ENCODE results near the gene SMYD3.

The SMYD3 gene

DNA sequence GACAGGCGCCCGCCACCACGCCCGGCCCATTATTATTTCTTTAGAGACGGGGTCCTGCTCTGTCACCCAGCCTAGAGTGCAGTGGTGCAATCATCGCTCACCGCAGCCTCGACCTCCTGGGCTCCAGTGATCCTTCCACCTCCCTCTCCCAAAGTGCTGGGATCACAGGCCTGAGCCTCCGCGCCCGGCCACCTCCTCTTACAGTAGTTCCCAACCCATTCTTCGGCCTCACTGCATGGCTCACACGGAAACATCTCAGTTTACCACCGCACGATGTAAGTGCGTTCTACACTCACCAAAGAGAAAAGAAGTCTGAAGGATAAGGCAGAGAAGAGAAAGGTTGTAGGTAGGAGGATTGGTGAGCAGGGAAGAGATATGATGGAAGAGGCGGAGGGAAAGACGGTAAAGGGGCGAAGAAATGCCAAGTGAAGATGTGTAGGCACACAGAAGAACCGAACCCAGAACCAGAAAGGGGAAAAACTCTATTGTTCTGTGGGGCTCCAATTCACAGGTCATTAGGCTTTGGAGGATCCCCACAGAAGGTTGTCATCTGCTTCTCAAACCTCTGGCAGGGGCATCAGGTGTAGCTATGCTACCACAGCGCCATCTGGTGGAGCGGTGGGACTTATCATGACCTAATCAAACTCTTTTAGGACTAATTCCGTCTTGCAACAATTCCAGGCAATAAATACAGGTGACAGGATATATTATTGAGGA lies 504.2 kb downstream of the SMYD3 start:
- Histone ChIP-seq H3K27me3 (replicated peaks; ENCODE audit: control insufficient read depth, insufficient read depth, low read length) (no peaks in the 10 kb centered on the region), H3K9ac (ENCODE audit: low read length) (no peak overlapping the region), H3K4me3 (ENCODE audit: low read length) (no peak overlapping the region), H3K4me1 (ENCODE audit: control insufficient read depth, insufficient read depth, low read length) (peaks cover 18% of the 10 kb centered on the region), H3K9me3 (ENCODE audit: control insufficient read depth, low read length) (no peaks in the 10 kb centered on the region), H3K36me3 (ENCODE audit: control insufficient read depth, insufficient read depth, low read length, severe bottlenecking) (no peaks in the 10 kb centered on the region)
- DNase-seq (ENCODE audit: low read depth), result peak; percentile 95

DNA sequence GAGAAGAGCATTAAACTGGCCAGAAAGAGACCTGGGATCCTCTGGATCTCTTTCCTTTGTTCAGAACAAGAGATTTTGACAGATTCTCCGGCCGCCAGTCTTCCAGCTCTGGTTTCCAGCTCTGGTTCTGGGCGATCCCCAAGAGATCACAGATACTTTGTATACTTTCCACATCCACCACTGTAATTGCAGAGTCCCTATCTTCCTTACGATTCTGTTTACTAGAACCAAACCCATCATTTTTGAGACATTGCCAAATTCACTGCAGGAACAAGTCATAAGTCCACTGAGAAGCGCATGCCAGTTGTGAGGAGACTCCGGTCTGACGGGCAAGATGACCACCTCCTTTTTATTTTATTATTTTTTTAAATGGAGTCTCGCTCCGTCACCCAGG lies 505.2 kb downstream of the SMYD3 start:
- peak; percentile 15 for DNase-seq (ENCODE audit: low read depth)
- H3K9me3 ChIP-seq (ENCODE audit: control insufficient read depth, low read length), result no peaks in the 10 kb centered on the region
- H3K4me1 ChIP-seq (ENCODE audit: control insufficient read depth, insufficient read depth, low read length), result peaks cover 18% of the 10 kb centered on the region
- H3K9ac ChIP-seq (ENCODE audit: low read length), result no peak overlapping the region
- H3K4me3 ChIP-seq (ENCODE audit: low read length), result no peak overlapping the region
- H3K27me3 ChIP-seq (replicated peaks; ENCODE audit: control insufficient read depth, insufficient read depth, low read length), result no peaks in the 10 kb centered on the region
- H3K36me3 ChIP-seq (ENCODE audit: control insufficient read depth, insufficient read depth, low read length, severe bottlenecking), result no peaks in the 10 kb centered on the region

DNA sequence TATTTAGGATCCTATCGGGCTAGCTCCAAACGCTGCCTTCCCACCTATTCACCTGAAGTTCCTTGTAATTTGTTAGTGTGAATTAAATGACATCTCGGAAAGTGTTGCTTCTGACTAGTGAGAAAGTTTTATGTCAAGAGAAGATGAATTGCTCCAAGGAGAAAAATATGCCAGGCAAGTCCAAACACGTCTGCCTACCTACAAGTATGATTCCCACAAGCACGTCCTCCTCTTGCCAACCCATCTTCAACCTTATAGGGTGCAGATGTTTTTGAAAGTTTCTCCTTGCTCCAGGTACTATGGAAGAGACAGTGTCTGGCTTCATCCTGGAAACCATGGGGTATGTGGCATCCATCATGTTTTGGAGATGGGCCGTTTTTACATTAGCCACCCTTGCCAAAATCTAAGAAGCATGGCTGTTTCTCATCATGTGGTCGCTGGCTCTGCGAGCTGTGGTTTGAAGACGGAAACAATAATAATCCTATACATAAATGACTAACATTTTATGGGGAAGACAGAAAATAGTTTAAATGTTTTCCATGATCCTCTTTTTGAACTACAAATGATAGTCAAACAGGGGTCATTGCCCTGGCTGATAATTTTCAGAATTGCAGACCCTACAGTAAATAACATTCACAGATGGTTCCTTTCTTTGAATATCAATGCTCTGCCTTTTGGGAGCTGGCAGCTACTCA lies 505.8 kb downstream of the SMYD3 start:
- Histone ChIP-seq H3K36me3 (ENCODE audit: control insufficient read depth, insufficient read depth, low read length, severe bottlenecking) (no peaks in the 10 kb centered on the region), H3K9ac (ENCODE audit: low read length) (no peak overlapping the region), H3K27me3 (replicated peaks; ENCODE audit: control insufficient read depth, insufficient read depth, low read length) (no peaks in the 10 kb centered on the region), H3K4me3 (ENCODE audit: low read length) (no peak overlapping the region), H3K4me1 (ENCODE audit: control insufficient read depth, insufficient read depth, low read length) (peaks cover 18% of the 10 kb centered on the region), H3K9me3 (ENCODE audit: control insufficient read depth, low read length) (no peaks in the 10 kb centered on the region)
- DNase-seq (ENCODE audit: low read depth), result peak; percentile 20

DNA sequence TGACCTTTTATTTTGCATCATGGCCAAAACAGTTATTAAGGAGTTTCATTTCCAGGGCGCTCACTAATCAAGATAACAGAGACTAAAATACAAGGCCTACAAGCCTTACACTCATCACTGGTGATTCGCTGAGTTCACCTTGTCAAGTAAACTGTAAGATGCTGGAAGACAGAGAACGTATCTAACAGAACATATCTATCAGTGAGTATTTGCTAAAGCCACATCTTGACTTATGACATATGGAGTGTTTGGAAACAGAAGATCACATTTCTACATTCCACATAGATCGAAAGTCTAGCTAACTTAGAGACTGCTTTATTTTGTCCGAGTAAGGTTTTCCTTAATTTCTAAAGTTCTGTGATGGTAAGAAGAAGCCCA lies 506.5 kb downstream of the SMYD3 start:
- no peak overlapping the region for H3K4me3 ChIP-seq (ENCODE audit: low read length)
- no peaks in the 10 kb centered on the region for H3K9me3 ChIP-seq (ENCODE audit: control insufficient read depth, low read length)
- H3K9ac ChIP-seq (ENCODE audit: low read length), result no peak overlapping the region
- no peaks in the 10 kb centered on the region for H3K27me3 ChIP-seq (replicated peaks; ENCODE audit: control insufficient read depth, insufficient read depth, low read length)
- H3K4me1 ChIP-seq (ENCODE audit: control insufficient read depth, insufficient read depth, low read length), result peaks cover 15% of the 10 kb centered on the region
- DNase-seq (ENCODE audit: low read depth), result no peak
- H3K36me3 ChIP-seq (ENCODE audit: control insufficient read depth, insufficient read depth, low read length, severe bottlenecking), result no peaks in the 10 kb centered on the region

DNA sequence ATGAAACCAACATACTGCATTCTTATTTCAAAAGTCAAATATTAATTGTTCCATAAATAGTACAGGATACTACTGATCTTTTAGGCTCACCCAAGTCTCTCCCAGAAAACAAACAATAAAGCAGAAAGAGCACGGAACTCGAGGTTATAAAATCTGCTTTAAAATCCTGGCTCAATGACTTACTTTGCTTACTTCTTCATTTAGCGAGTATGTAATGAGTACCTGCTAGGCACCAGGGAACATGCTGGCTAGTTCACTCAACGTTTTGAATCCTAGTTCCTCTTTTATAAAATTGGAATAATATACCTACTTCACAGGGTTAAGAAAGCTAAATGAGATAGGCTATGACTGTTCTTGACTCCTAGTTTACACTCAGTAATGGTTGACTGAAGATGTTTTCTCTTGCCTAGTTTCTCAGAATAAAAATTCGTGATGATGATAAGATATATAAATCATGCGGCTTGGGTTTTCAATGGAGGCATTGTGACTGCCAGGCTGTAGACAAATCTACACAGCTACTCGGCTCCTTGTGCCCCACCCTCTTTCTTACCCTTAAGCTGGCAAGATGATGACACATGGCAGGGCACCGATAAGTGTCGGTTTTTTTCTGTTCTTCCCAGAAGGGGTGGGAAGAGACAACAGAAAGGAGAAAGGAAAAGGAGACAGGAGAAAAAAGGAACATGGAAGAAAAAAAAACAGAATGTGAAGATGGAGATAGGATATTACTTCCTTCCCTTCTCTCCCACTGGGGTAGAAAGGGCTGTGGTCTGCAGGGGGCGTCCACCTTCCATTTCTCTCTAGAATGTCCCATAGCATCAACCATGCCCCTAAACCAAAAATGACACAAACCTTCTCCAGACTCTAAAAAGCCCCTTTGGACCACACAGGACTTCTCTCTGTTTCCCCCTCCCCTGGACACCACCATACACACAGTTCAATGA lies 507.1 kb downstream of the SMYD3 start:
- Histone ChIP-seq H3K9ac (ENCODE audit: low read length) (no peak overlapping the region), H3K4me1 (ENCODE audit: control insufficient read depth, insufficient read depth, low read length) (peaks cover 9% of the 10 kb centered on the region), H3K4me3 (ENCODE audit: low read length) (no peak overlapping the region), H3K27me3 (replicated peaks; ENCODE audit: control insufficient read depth, insufficient read depth, low read length) (no peaks in the 10 kb centered on the region), H3K36me3 (ENCODE audit: control insufficient read depth, insufficient read depth, low read length, severe bottlenecking) (no peaks in the 10 kb centered on the region), H3K9me3 (ENCODE audit: control insufficient read depth, low read length) (no peaks in the 10 kb centered on the region)
- no peak for DNase-seq (ENCODE audit: low read depth)

DNA sequence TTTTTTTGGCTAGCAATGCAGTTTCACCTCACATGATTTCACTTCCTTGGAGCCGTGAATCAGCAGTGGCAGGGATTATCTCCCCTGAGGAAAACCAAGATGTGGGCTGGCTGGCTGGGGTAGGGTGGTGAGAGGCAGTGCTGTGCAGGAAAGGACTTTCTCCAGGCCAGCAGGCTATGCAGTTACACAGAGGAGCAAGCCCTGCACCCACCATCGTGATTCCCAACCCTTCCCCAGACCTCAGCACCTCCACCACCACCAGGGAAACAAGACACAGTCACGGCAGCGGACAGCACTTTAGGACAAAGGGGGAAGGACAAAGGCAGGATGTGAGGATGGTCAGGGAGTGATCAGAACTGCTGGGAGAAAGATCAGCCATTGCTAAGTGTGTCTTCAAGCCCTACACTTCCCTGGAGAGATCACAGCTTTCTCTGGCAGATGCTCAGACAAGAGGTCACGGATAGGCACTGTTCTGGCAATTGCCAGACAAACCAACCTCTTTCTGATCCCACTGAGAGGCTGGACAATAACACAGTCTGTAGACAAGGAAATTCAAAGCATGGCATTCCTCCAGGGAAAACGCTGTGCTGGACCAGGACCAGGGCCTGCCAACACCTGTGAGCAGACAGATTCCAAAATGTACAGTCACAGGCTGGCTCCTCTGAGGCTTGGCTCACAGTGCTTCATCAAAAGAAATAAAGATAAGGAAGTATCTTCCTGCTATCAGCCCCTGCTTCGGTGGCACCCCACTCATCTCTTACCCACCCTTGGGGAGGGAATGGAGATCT lies 509.4 kb downstream of the SMYD3 start:
- no peaks in the 10 kb centered on the region for H3K9me3 ChIP-seq (ENCODE audit: control insufficient read depth, low read length)
- no peak for DNase-seq (ENCODE audit: low read depth)
- no peaks in the 10 kb centered on the region for H3K4me1 ChIP-seq (ENCODE audit: control insufficient read depth, insufficient read depth, low read length)
- no peaks in the 10 kb centered on the region for H3K36me3 ChIP-seq (ENCODE audit: control insufficient read depth, insufficient read depth, low read length, severe bottlenecking)
- H3K4me3 ChIP-seq (ENCODE audit: low read length), result no peak overlapping the region
- H3K9ac ChIP-seq (ENCODE audit: low read length), result no peak overlapping the region
- H3K27me3 ChIP-seq (replicated peaks; ENCODE audit: control insufficient read depth, insufficient read depth, low read length), result no peaks in the 10 kb centered on the region

DNA sequence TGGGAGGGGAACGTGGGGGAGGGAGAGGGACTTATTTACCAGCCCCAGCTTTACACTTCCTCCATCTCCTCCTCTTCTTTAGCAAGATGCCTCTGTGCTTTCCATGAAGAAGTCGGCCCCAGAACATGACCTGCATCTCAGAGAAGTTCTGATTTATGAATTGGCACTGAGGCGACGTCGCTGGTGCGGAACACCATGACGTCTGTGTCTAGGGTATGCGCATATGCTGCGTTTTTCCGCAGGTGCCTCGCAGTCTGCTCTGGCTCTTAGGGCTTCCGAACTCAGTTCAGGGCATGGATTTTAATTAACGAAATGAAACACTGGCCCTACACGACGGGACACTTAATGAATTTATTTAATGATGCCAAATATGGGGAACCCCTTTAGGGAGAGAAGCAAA lies 510.3 kb downstream of the SMYD3 start:
- no peak for DNase-seq (ENCODE audit: low read depth)
- Histone ChIP-seq H3K9ac (ENCODE audit: low read length) (no peak overlapping the region), H3K9me3 (ENCODE audit: control insufficient read depth, low read length) (no peaks in the 10 kb centered on the region), H3K4me1 (ENCODE audit: control insufficient read depth, insufficient read depth, low read length) (no peaks in the 10 kb centered on the region), H3K4me3 (ENCODE audit: low read length) (no peak overlapping the region), H3K36me3 (ENCODE audit: control insufficient read depth, insufficient read depth, low read length, severe bottlenecking) (no peaks in the 10 kb centered on the region), H3K27me3 (replicated peaks; ENCODE audit: control insufficient read depth, insufficient read depth, low read length) (no peaks in the 10 kb centered on the region)

DNA sequence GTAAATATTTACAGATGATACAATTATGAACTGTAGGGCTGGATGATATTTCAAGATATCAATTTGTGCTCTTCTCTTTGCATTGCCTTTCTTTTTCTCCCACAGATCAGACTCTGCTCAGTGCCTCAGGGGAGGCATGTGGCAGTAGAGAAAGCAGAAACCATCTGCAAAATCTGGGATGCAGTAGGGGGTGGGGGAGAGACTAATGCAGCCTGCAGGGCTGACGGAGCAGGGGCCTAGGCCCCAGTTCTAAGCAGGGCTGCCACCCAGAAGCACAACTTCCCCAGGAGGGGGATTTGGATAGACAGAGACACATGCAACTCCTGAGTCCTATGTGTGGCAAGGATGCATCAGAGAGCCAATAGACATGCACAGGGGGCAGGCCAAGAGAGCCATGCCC lies 511.6 kb downstream of the SMYD3 start:
- no peak overlapping the region for H3K9ac ChIP-seq (ENCODE audit: low read length)
- no peaks in the 10 kb centered on the region for H3K9me3 ChIP-seq (ENCODE audit: control insufficient read depth, low read length)
- H3K36me3 ChIP-seq (ENCODE audit: control insufficient read depth, insufficient read depth, low read length, severe bottlenecking), result no peaks in the 10 kb centered on the region
- no peaks in the 10 kb centered on the region for H3K4me1 ChIP-seq (ENCODE audit: control insufficient read depth, insufficient read depth, low read length)
- DNase-seq (ENCODE audit: low read depth), result no peak
- no peaks in the 10 kb centered on the region for H3K27me3 ChIP-seq (replicated peaks; ENCODE audit: control insufficient read depth, insufficient read depth, low read length)
- no peak overlapping the region for H3K4me3 ChIP-seq (ENCODE audit: low read length)

DNA sequence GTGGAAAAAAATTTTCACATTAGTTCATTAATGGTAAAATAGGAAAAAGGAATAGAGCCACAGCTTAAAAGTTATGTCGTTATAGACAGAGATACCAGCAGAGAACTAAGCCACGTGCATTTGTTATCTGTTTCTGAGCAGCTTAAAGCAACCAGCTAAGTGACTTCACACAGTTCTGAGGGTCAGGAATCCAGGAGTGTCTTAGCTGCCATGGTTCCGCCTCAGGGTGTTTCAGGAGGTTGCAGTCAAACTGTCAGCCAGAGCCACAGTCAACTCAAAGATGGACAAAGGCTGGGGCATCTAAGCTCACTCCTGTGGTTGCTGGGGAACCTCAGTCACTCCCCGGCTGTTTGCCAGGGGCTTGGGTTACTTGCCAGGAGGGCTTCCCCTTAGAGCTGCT lies 515.8 kb downstream of the SMYD3 start:
- H3K9me3 ChIP-seq (ENCODE audit: control insufficient read depth, low read length), result no peaks in the 10 kb centered on the region
- H3K4me3 ChIP-seq (ENCODE audit: low read length), result no peak overlapping the region
- no peak for DNase-seq (ENCODE audit: low read depth)
- H3K9ac ChIP-seq (ENCODE audit: low read length), result no peak overlapping the region
- H3K27me3 ChIP-seq (replicated peaks; ENCODE audit: control insufficient read depth, insufficient read depth, low read length), result no peaks in the 10 kb centered on the region
- peaks cover 13% of the 10 kb centered on the region for H3K4me1 ChIP-seq (ENCODE audit: control insufficient read depth, insufficient read depth, low read length)
- H3K36me3 ChIP-seq (ENCODE audit: control insufficient read depth, insufficient read depth, low read length, severe bottlenecking), result no peaks in the 10 kb centered on the region

DNA sequence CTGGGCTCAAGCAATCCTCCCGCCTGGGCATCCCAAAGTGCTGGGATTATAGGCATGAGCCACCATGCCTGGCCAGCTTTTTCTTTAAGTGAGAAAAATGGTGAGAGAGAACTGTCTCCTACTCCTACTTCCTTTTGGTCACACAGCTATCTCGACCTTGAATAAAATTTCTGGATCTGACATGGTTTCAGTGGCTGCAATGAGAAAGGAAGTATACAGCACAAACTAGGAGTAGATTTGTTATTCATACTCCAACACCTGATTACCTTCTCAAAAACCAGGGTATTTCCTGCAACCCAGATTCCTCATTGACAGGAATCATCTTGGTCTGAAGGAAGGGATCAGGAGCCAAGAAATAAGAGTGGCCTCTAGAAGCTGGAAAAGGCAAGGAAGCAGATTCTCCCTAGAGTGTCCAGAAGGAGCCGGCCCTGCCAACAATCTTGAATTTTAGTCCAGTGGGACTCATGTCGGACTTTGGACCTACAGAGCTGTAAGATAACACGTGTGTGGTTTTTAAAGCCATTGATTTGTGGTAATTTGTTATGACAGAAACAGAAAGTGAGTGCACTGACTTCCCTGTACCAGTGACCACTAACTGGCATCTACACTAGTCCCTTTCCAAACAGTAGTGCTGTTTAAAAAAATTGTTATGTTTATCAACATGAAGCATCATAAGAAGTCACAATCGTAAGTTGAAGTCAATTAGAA lies 516.6 kb downstream of the SMYD3 start:
- Histone ChIP-seq H3K9ac (ENCODE audit: low read length) (no peak overlapping the region), H3K36me3 (ENCODE audit: control insufficient read depth, insufficient read depth, low read length, severe bottlenecking) (no peaks in the 10 kb centered on the region), H3K4me1 (ENCODE audit: control insufficient read depth, insufficient read depth, low read length) (peaks cover 15% of the 10 kb centered on the region), H3K27me3 (replicated peaks; ENCODE audit: control insufficient read depth, insufficient read depth, low read length) (no peaks in the 10 kb centered on the region), H3K4me3 (ENCODE audit: low read length) (no peak overlapping the region), H3K9me3 (ENCODE audit: control insufficient read depth, low read length) (no peaks in the 10 kb centered on the region)
- DNase-seq (ENCODE audit: low read depth), result no peak

Measured in adipocyte (in vitro differentiated cells).